Mucosa of descending colon (tissue), 3 donors: ENCODE measurements around the gene TM4SF1. TPM values are rescaled to one million over a fixed set of nuclear protein-coding genes. Genes with fewer than 3 reads are reported as not detected.

Experiments used
- ATAC-seq: fragments of 200-7000 bp; cut with Tn5 transposase; one replicate; pipeline ENCODE4 v1.9.1; 2020; ENCODE audit warnings: mild to moderate bottlenecking, moderate library complexity
- DNase-seq, 3 donors: peaks; one replicate each; pipeline ENCODE4 v3.0.0-alpha.2; 2020
- H3K36me3 ChIP-seq: fragments of 200-600 bp; one replicate; pipeline ENCODE4 v1.8.0; 2021; ENCODE audit warnings: low read depth, mild to moderate bottlenecking
- H3K4me1 ChIP-seq: fragments of 200-600 bp; one replicate; pipeline ENCODE4 v1.8.0; 2021; ENCODE audit warnings: low read depth, mild to moderate bottlenecking
- H3K4me3 ChIP-seq: fragments of 200-600 bp; one replicate; pipeline ENCODE4 v1.8.0; 2021; ENCODE audit warnings: mild to moderate bottlenecking
- H3K9me3 ChIP-seq: fragments of 200-600 bp; one replicate; pipeline ENCODE4 v1.8.0; 2021; ENCODE audit warnings: mild to moderate bottlenecking
- CTCF ChIP-seq: fragments of 200-600 bp; IDR thresholded peaks from one replicate; pipeline ENCODE4 v1.8.0; 2022; ENCODE audit warnings: antibody characterized with exemption, mild to moderate bottlenecking
- intact Hi-C, 2 donors: fragments of 100-400 bp; cut with DNase I in 1 of 2; cut with micrococcal nuclease in 1 of 2; formaldehyde crosslinking; loops; one replicate each; pipeline versions ENCODE4 v1.11.0 to v1.11.1; 2022; cut with DNase I, micrococcal nuclease
- total RNA-seq, 3 donors: library from RNA; stranded (reverse); fragmentation: NEBNext Ultra II Directional in 2 of 3; extraction: Animal tissue kit (Norgen Biotek cat#: 25700) in 2 of 3; gene quantifications; one replicate each; pipeline versions ENCODE4 v1.2.1 to v1.2.4, GENCODE V29; 2021 to 2023
- donor health status: DM: no; HTN: no; CAD: no; lungs with moderate emphysema.
- donor health status: DM: no; HTN: no; CAD: no.
- donor health status: DM: no; HTN: yes; CAD: no.

TM4SF1 gene
- total RNA-seq, 3 donors from 2014 or later, result 22.7 to 87.8 (median 24.9) TPM

- no peaks in the 10 kb centered on the region for H3K9me3 ChIP-seq
- no peaks in the 10 kb centered on the region for H3K4me1 ChIP-seq
- no peak for ATAC-seq
- intact Hi-C loops, result no loop called here
- H3K36me3 ChIP-seq, result no peaks in the 10 kb centered on the region
- H3K4me3 ChIP-seq, result no peak overlapping the region
- no peak for TF ChIP-seq CTCF
- no peak for DNase-seq
Measured at GRCh38 chr3:149390294-149390693, 12.8 kb upstream of the TM4SF1 start.

DNA sequence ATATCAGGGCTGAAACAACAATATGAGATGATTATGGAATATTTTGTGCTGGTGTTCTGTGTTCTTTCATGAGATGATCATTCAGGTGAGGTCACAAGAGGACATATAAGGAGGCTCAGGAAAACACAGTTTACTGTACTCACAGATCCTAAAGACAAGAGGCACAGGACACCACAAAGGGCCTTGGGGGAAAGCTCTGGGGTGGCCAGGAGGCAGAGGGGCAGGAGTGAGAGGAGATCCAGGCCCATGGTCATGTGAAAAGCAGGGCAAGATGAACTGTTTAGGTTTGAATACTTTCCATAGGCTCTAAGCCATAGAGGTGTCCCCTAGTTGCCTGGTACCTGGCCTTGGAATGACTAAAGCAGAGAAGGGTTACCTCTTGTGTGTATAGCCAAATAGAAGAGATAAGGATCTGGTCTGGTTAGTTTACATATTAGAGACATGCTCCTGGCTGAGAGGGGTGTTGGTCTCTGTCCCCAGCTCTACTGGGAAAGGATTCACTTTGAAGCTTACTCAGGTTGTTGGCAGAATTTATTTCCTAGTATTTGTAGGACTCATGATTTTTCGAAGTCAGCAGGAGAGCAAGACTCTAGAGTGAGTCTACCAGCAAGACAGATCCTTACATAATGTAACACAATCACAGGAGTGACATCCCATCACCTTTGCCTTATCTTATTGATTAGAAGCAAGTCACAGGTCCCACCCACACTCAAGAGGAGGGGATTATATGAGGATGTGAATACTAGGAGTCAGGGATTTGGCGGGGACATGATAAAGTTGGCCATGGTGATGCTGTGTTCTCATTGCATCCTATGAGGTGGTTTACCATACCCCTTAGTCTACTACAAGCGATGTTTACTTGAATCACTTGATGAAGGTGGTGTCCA, 11.3 kb upstream of the TM4SF1 start:
- intact Hi-C loops, result no loop called here
- no peaks in the 10 kb centered on the region for H3K4me1 ChIP-seq
- DNase-seq, result no peak
- H3K9me3 ChIP-seq, result no peaks in the 10 kb centered on the region
- no peak for ATAC-seq
- no peaks in the 10 kb centered on the region for H3K36me3 ChIP-seq
- no peak overlapping the region for H3K4me3 ChIP-seq
- TF ChIP-seq CTCF, result no peak

DNA sequence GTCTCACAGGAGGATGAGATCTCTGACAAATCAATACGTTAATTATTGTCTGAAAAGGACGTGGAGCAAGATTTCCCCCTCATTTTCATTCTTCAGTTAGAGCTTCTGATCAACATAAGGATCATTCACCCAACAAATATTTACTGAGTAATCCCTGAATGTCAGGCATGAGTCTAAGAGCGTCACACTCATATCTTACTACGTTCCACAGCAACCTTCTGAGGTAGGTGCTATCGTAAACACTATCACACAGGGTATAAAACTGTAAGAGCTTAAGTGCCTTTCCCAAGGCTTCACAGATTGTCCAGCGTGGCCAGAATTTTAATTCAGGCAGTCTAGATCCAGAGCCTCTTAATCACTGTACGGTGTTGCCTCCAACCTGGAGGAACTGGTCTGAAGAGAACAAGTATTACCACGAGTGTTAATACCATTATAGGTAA, 10.6 kb upstream of the TM4SF1 start:
- Histone ChIP-seq H3K4me1 (no peaks in the 10 kb centered on the region), H3K4me3 (no peak overlapping the region), H3K9me3 (no peaks in the 10 kb centered on the region), H3K36me3 (no peaks in the 10 kb centered on the region)
- TF ChIP-seq CTCF, result no peak
- no peak for DNase-seq
- peak; percentile 36 for ATAC-seq
- intact Hi-C loops, result no loop called here

DNA sequence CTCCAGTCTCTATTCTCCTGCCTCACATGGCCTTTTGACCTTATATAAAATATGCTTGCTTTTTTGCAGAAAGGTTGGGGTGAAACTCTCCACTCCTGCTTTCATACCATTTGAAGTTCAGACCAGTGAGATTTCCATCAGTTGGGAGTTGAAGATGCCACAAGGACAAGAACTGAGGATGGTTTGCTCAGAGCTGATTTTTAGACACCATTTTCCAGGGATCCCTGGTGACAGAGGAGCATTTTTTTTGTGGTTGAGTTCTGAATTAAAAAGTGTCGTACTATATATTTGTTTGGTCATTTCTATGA, 8.8 kb upstream of the TM4SF1 start:
- ATAC-seq (no peak), DNase-seq (no peak)
- Histone ChIP-seq H3K9me3 (no peaks in the 10 kb centered on the region), H3K4me3 (no peak overlapping the region), H3K36me3 (no peaks in the 10 kb centered on the region), H3K4me1 (no peaks in the 10 kb centered on the region)
- intact Hi-C loops, result no loop called here
- no peak for TF ChIP-seq CTCF

- Histone ChIP-seq H3K36me3 (no peaks in the 10 kb centered on the region), H3K4me1 (no peaks in the 10 kb centered on the region), H3K9me3 (no peaks in the 10 kb centered on the region), H3K4me3 (no peak overlapping the region)
- ATAC-seq (no peak), DNase-seq (no peak)
- intact Hi-C loops, result no loop called here
- no peak for TF ChIP-seq CTCF
Measured at GRCh38 chr3:149385617-149386298, 8.3 kb upstream of the TM4SF1 start.
